ENCODE measurements around the gene DACT2. TPM values are rescaled to one million over a fixed set of nuclear protein-coding genes. Genes with fewer than 3 reads are reported as not detected.

The DACT2 gene
- total and polyA plus RNA-seq, 2 of the 8 experiments (the other 6 are each of a cell fraction or from before 2014, with no cell fraction given): 2.9 to 3.1 TPM

DNA sequence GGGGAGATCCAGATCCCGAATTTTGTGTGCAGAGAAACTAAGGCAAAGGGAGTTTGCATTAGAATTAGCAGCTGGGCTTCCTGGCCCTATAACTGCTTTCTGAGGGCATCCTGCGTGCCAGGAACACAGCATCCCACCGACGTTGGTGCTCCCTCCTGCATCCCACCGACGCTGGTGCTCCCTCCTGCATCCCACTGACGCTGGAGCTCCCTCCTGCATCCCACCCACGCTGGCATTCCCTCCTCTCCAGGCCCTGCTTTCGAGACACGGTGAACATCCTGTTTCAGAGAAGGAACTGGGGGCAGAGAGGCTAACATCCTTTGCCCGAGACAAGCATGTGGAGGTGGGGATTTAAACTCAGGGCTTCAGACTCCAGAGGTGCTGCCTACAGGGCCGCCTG lies 44.4 kb downstream of the DACT2 start:
- ChIA-PET CTCF (ENCODE audit: partially characterized antibody) (interaction anchor here (0.9 to 1.8 kb wide), 7 partner anchors 23 to 80 kb away, joined by 3 to 6 read pairs (median 4); no protein-coding TSS in a partner anchor), POLR2A (ENCODE audit: partially characterized antibody) (no interaction called here)
- no peak overlapping the region for H2BK120ac ChIP-seq (replicated peaks; ENCODE audit: low read depth, low read length)
- H3K4me1 ChIP-seq (replicated peaks in 1 of 4; ENCODE audit: control insufficient read depth in 3 of 4, insufficient read depth in 4 of 4, low read length in 3 of 4): peaks cover 0 to 17% (median 7%) of the 10 kb centered on the region in 4 experiments; a peak in 6 of 7 replicates
- H4K5ac ChIP-seq (ENCODE audit: insufficient read length, low read depth, low read length): no peak overlapping the region
- no peaks in the 10 kb centered on the region for H3K36me3 ChIP-seq (ENCODE audit: control insufficient read depth in 2 of 4, insufficient read depth in 4 of 4, low read length in 3 of 4)
- H3K4me3 ChIP-seq (ENCODE audit: extremely low read depth in 1 of 4, insufficient read depth in 2 of 4, low read depth in 3 of 4, low read length in 4 of 4): no peak overlapping the region
- no peak overlapping the region for H2BK15ac ChIP-seq (ENCODE audit: low read length)
- DNase-seq (ENCODE audit: low read depth in 1 of 2, low spot score in 2 of 2) (no peak), FAIRE-seq (no peak)
- no peak overlapping the region for H3K9ac ChIP-seq (replicated peaks in 1 of 4; ENCODE audit: extremely low read depth in 1 of 4, low read depth in 3 of 4, low read length in 3 of 4)
- H3K27me3 ChIP-seq (replicated peaks in 1 of 4; ENCODE audit: control insufficient read depth in 3 of 4, extremely low read depth in 1 of 4, insufficient read depth in 3 of 4, low read length in 3 of 4): no peaks in the 10 kb centered on the region; a peak in 1 of 7 replicates
- no peak overlapping the region for H3K27ac ChIP-seq (ENCODE audit: low read depth, low read length)
- H2AK5ac ChIP-seq (ENCODE audit: low read depth, low read length): no peak overlapping the region
- no peak overlapping the region for H3K56ac ChIP-seq (replicated peaks; ENCODE audit: insufficient read length, low read depth, low read length)
- peaks cover 0 to 2% of the 10 kb centered on the region in 2 experiments for H4K20me1 ChIP-seq (replicated peaks in 1 of 2; ENCODE audit: control insufficient read depth in 1 of 2, insufficient read depth in 2 of 2, low read length in 2 of 2)
- H3K4me2 ChIP-seq (ENCODE audit: insufficient read depth in 1 of 2, low read depth in 2 of 2, low read length in 2 of 2): no peak overlapping the region
- no peak overlapping the region for H2BK20ac ChIP-seq (ENCODE audit: low read length)
- H3K9me3 ChIP-seq (ENCODE audit: insufficient read depth in 2 of 2, low read depth in 1 of 2, low read length in 1 of 2): no peaks in the 10 kb centered on the region
- no peaks in the 10 kb centered on the region for H3K79me2 ChIP-seq (ENCODE audit: control insufficient read depth in 1 of 2, insufficient read depth in 2 of 2, low read length in 2 of 2)
- TF ChIP-seq KDM4A (IDR thresholded peaks at IDR 0.05; ENCODE audit: low read depth, low read length, severe bottlenecking): no peak
- no peak for TF ChIP-seq MAFK (IDR thresholded peaks at IDR 0.05; ENCODE audit: low read depth, low read length)
- TF ChIP-seq CBX8 (IDR thresholded peaks at IDR 0.05; ENCODE audit: borderline replicate concordance, low read depth, low read length): no peak
- TF ChIP-seq CTBP2 (IDR thresholded peaks at IDR 0.05; ENCODE audit: borderline replicate concordance, insufficient read depth, insufficient read length, low read length): no peak
- no peak for TF ChIP-seq SAP30 (IDR thresholded peaks at IDR 0.05; ENCODE audit: insufficient read depth, insufficient replicate concordance, low read length)
- no peak for TF ChIP-seq CHD2 (IDR thresholded peaks at IDR 0.05; ENCODE audit: low read length)
- no peak for TF ChIP-seq RBBP5 (IDR thresholded peaks at IDR 0.05; ENCODE audit: borderline replicate concordance, low read depth, low read length)
- TF ChIP-seq NRF1 (IDR thresholded peaks at IDR 0.05; ENCODE audit: low read depth, low read length): no peak
- no peak for TF ChIP-seq JUN (IDR thresholded peaks at IDR 0.05; ENCODE audit: low read depth, low read length)
- no peak for TF ChIP-seq FOSL1 (IDR thresholded peaks at IDR 0.05; ENCODE audit: insufficient read depth, low read depth, low read length)
- no peak for TF ChIP-seq SIRT6 (IDR thresholded peaks at IDR 0.05; ENCODE audit: low read length)
- TF ChIP-seq PHF8 (conservative IDR thresholded peaks at IDR 0.05; ENCODE audit: low read depth, low read length): no peak
- no peak for TF ChIP-seq SP4 (IDR thresholded peaks at IDR 0.05; ENCODE audit: low read length)
- TF ChIP-seq SIN3A (conservative IDR thresholded peaks at IDR 0.05 in 1 of 2, IDR thresholded peaks at IDR 0.05 in 1 of 2; ENCODE audit: low read depth in 1 of 2, low read length in 2 of 2): no peak
- H3K23me2 ChIP-seq (ENCODE audit: low read depth, low read length): peaks cover 2% of the 10 kb centered on the region; the same call in 1 of the 2 replicates
- H2AFZ ChIP-seq (ENCODE audit: low read length): no peak overlapping the region
- H3K23ac ChIP-seq (ENCODE audit: insufficient read length): no peak overlapping the region
- H2BK5ac ChIP-seq (ENCODE audit: low read depth, low read length): no peak overlapping the region
- no peak overlapping the region for H3K4ac ChIP-seq (replicated peaks; ENCODE audit: insufficient read length, low read depth, low read length)
- H3K14ac ChIP-seq (ENCODE audit: insufficient read length): no peak overlapping the region
- H4K8ac ChIP-seq (ENCODE audit: extremely low read depth, insufficient read depth, low read length): peak overlapping the region; percentile 62; the same call in 1 of the 2 replicates
- no peak overlapping the region for H4K91ac ChIP-seq (replicated peaks; ENCODE audit: insufficient read length, low read length)
- 0 out of 2 replicates have a peak, but pooled peaks cover 2% of the 10 kb centered on the region for H3K79me1 ChIP-seq (ENCODE audit: low read depth, low read length)
- peak overlapping the region; percentile 78 for H3K18ac ChIP-seq (ENCODE audit: extremely low read depth, low read length)
- H2BK12ac ChIP-seq (ENCODE audit: low read depth, low read length): no peak overlapping the region
- WGBS, 2 experiments (ENCODE audit: extremely low coverage in 1 of 2, insufficient coverage in 1 of 2, insufficient read length in 1 of 2, insufficient replicate concordance in 2 of 2, low coverage in 1 of 2, low lambda C conversion rate in 2 of 2, missing lambda C conversion rate in 1 of 2): 77% methylated on average over 12 of the region's 12 CpGs; no CpG with 5 or more reads in 1 of the 2 experiments
